SK-N-MC (cell line): ENCODE data around the gene KDM4B.

Experiments used
- DNase-seq: peaks from one replicate; pipeline ENCODE4 v3.0.0-alpha.2; 2011; ENCODE audit warnings: low read depth, low spot score
- H3K27ac ChIP-seq: fragments of 200-600 bp; sonication (generic); 2 replicates; pipeline ENCODE4 v1.5.1; 2016; ENCODE audit warnings: mixed run types
- H3K36me3 ChIP-seq: fragments of 200-600 bp; sonication (generic); 2 replicates; pipeline ENCODE4 v1.6.1; 2017; ENCODE audit warnings: antibody characterized with exemption, low read length, mixed read lengths; ENCODE audit not compliant: insufficient read depth
- H3K4me3 ChIP-seq: fragments of 200-600 bp; sonication (generic); 2 replicates; pipeline ENCODE4 v1.5.1; 2016
- H3K9ac ChIP-seq: fragments of 200-600 bp; sonication (generic); 2 replicates; pipeline ENCODE4 v1.8.0; 2017; ENCODE audit warnings: mixed run types, mixed read lengths; ENCODE audit not compliant: insufficient read length
- H3K9me3 ChIP-seq: fragments of 200-600 bp; sonication (generic); 2 replicates; pipeline ENCODE4 v1.6.1; 2017; ENCODE audit warnings: low read depth, mild to moderate bottlenecking, antibody characterized with exemption, low read length, moderate library complexity, mixed read lengths
- EZH2 ChIP-seq: fragments of 200-600 bp; sonication (generic); IDR thresholded peaks from one replicate; pipeline ENCODE4 v1.6.1; 2017; ENCODE audit warnings: antibody characterized with exemption
- FOXP2 ChIP-seq: optimal IDR thresholded peaks from 2 replicates; pipeline ENCODE3; 2011; ENCODE audit warnings: mild to moderate bottlenecking, moderate library complexity; ENCODE audit not compliant: insufficient read depth; ENCODE audit errors: extremely low read length, control extremely low read depth
- POLR2AphosphoS5 ChIP-seq: IDR thresholded peaks from 2 replicates; pipeline ENCODE4 v1.6.1; 2012; ENCODE audit warnings: mild to moderate bottlenecking, low read depth, low read length, borderline replicate concordance

KDM4B gene

GRCh38 chr19:5089283-5089682, 120.4 kb downstream of the KDM4B start:
- TF ChIP-seq POLR2AphosphoS5 (no peak), FOXP2 (no peak), EZH2 (no peak)
- H3K9me3 ChIP-seq: no peaks in the 10 kb centered on the region
- H3K27ac ChIP-seq: peak overlapping the region; percentile 62

DNA sequence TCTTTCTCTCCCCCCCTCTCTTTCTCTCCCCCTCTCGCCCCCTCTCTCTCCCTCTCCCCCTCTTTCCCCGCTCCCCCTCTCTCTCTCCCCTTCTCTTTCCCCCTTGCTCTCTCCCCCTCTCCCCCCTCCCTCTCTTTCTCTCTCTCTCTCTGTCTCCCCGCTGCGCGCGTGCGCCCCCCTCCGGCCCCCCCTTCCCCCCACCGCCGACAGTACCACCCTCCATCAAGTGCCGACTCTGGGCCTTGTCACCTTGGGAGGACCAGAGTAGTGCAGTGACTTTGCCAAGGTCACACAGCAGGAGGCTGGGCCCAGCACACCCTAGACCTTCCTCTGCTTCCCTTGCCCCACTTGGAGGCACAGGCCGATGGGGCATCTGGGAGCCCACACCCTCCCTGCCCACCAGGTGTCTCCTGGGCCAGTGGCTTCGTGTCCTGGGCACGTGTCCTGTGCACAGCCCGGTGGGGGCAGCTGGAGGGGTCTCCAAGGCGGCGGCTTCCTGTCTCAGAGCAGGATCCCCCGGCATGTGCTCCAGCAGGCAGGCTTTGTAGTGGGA, 121.6 kb downstream of the KDM4B start:
- peak overlapping the region; percentile 40 for H3K4me3 ChIP-seq
- H3K36me3 ChIP-seq: no peaks in the 10 kb centered on the region
- H3K27ac ChIP-seq: peak overlapping the region; percentile 98
- TF ChIP-seq POLR2AphosphoS5: no peak
- no peak for TF ChIP-seq FOXP2
- TF ChIP-seq EZH2: no peak
- H3K9me3 ChIP-seq: no peaks in the 10 kb centered on the region
- DNase-seq: no peak
- peak overlapping the region; percentile 70 for H3K9ac ChIP-seq

More at GRCh38 chr19:5089283-5089682, 120.4 kb downstream of the KDM4B start:
- DNase-seq: no peak
- Histone ChIP-seq H3K9ac (no peak overlapping the region), H3K36me3 (no peaks in the 10 kb centered on the region), H3K4me3 (no peak overlapping the region)

- DNase-seq: peak; percentile 65
- H3K36me3 ChIP-seq: no peaks in the 10 kb centered on the region
- peak overlapping the region; percentile 40 for H3K4me3 ChIP-seq
- H3K27ac ChIP-seq: peak overlapping the region; percentile 98
- TF ChIP-seq EZH2: no peak
- peak; percentile 52 for TF ChIP-seq POLR2AphosphoS5
- peak; percentile 76 for TF ChIP-seq FOXP2
- no peaks in the 10 kb centered on the region for H3K9me3 ChIP-seq
- peak overlapping the region; percentile 70 for H3K9ac ChIP-seq
These were observed 122.2 kb downstream of the KDM4B start for GRCh38 chr19:5091018-5091683.

GRCh38 chr19:5091684-5092480, 123.0 kb downstream of the KDM4B start:
- Histone ChIP-seq H3K36me3 (no peaks in the 10 kb centered on the region), H3K9me3 (no peaks in the 10 kb centered on the region), H3K4me3 (peak overlapping the region; percentile 40), H3K9ac (peak overlapping the region; percentile 70), H3K27ac (peak overlapping the region; percentile 98)
- no peak for DNase-seq
- TF ChIP-seq FOXP2 (no peak), EZH2 (no peak), POLR2AphosphoS5 (no peak)

DNA sequence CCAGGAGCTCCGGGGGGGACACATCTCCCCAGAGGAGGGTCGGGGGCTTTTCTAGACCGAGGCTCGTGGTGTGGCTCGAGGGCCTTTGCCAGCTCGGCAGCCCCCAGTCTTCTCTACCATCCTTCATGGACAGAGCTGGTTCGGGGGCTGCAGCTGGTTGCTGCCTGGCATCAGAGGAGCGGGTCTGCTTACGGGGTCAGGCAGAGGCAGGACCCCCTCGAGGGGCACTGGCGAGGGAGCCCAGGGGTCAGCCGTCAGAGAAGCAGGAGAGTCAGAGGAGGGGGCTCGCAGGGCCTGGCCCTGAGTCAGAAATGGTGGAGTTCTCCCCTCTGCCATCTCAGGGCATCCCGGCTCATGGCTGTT, 123.5 kb downstream of the KDM4B start:
- no peak for DNase-seq
- H3K9me3 ChIP-seq: no peaks in the 10 kb centered on the region
- peak overlapping the region; percentile 70 for H3K9ac ChIP-seq
- TF ChIP-seq POLR2AphosphoS5: no peak
- no peak for TF ChIP-seq EZH2
- no peak for TF ChIP-seq FOXP2
- no peaks in the 10 kb centered on the region for H3K36me3 ChIP-seq
- H3K4me3 ChIP-seq: no peak overlapping the region
- peak overlapping the region; percentile 98 for H3K27ac ChIP-seq

DNA sequence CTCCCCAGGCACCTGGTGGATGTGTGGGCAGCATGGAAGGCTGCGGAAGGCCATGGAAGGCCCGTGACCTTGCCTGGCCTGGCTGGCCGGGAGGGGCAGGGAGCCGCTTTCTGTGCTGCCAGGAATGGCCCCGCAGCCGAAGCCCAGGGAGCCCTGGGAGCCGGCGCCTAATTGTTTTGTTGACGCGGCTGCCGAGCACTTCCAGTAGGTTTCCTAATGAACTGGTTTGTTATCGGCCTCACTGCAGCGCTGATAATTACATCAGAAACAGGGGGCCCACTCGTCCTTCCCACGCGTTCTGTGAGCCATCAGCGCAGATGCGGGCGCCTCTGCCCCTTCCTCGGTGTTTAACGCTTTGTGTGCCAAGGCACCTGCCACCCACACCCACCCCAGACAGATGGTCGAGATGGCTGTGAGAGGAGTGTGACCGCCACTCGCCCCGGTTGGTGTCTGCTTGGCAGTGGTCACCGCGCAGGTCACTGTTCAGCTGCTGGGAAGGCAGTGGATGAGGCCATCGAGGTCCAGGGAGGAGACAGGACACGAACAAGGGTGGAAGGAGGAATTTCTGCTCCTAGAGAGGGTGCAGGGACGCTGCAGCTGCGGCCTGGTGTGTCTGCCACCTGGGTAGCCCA, 124.5 kb downstream of the KDM4B start:
- H3K27ac ChIP-seq: peak overlapping the region; percentile 98
- DNase-seq: no peak
- H3K36me3 ChIP-seq: peaks cover under 1% of the 10 kb centered on the region; the same call in 1 of the 2 replicates
- no peak for TF ChIP-seq EZH2
- no peak for TF ChIP-seq POLR2AphosphoS5
- no peak for TF ChIP-seq FOXP2
- H3K9me3 ChIP-seq: no peaks in the 10 kb centered on the region; the same call in 1 of the 2 replicates
- H3K9ac ChIP-seq: no peak overlapping the region
- H3K4me3 ChIP-seq: no peak overlapping the region

GRCh38 chr19:5093948-5094718, 125.2 kb downstream of the KDM4B start:
- Histone ChIP-seq H3K4me3 (no peak overlapping the region), H3K36me3 (peaks cover 8% of the 10 kb centered on the region), H3K9me3 (peaks cover 5% of the 10 kb centered on the region; the same call in 1 of the 2 replicates), H3K27ac (0 out of 2 replicates have a peak overlapping the region, but pooled peaks have one; percentile 98), H3K9ac (no peak overlapping the region)
- no peak for TF ChIP-seq POLR2AphosphoS5
- TF ChIP-seq EZH2: no peak
- no peak for TF ChIP-seq FOXP2
- no peak for DNase-seq
